Progenitor cell of endocrine pancreas (in vitro differentiated cells): ENCODE measurements around the gene SEMA3A. TPM values are rescaled to one million over a fixed set of nuclear protein-coding genes. Genes with fewer than 3 reads are reported as not detected.
A peak's percentile ranks its signal among the peaks of the same experiment; 100 is the strongest.

Source experiments
- DNase-seq: peaks from one replicate; pipeline ENCODE4 v3.0.0; 2021; ENCODE audit warnings: low spot score; ENCODE audit not compliant: unreplicated experiment
- H3K27ac Mint-ChIP-seq: 2 replicates; pipeline ENCODE4 v1.8.0; 2021; ENCODE audit warnings: mild to moderate bottlenecking, moderate library complexity, mixed read lengths
- H3K27me3 Mint-ChIP-seq: 2 replicates; pipeline ENCODE4 v1.8.0; 2021; ENCODE audit warnings: mixed read lengths
- H3K36me3 Mint-ChIP-seq: 2 replicates; pipeline ENCODE4 v1.8.0; 2022; ENCODE audit warnings: mixed read lengths; ENCODE audit not compliant: insufficient read depth
- H3K4me1 Mint-ChIP-seq: 2 replicates; pipeline ENCODE4 v1.8.0; 2021; ENCODE audit warnings: low read depth, mixed read lengths
- H3K4me3 Mint-ChIP-seq: 2 replicates; pipeline ENCODE4 v1.8.0; 2021; ENCODE audit warnings: low read depth, mild to moderate bottlenecking, moderate library complexity, mixed read lengths
- H3K9me3 Mint-ChIP-seq: 2 replicates; pipeline ENCODE4 v1.8.0; 2021; ENCODE audit warnings: low read depth, mixed read lengths
- total RNA-seq: library from RNA; stranded (reverse); gene quantifications from 2 replicates; pipeline ENCODE4 v1.2.1, GENCODE V29; 2021
- TF ChIP-seq, protein P1 (sequence below): fragments of 200-600 bp; sonication (generic); IDR thresholded peaks from one replicate; pipeline ENCODE4 v1.5.0; 2021; ENCODE audit warnings: antibody characterized with exemption, mild to moderate bottlenecking; ENCODE audit not compliant: unreplicated experiment

The SEMA3A gene
- total RNA-seq, 1 donor from 2014 or later, result 12.4 TPM

DNA sequence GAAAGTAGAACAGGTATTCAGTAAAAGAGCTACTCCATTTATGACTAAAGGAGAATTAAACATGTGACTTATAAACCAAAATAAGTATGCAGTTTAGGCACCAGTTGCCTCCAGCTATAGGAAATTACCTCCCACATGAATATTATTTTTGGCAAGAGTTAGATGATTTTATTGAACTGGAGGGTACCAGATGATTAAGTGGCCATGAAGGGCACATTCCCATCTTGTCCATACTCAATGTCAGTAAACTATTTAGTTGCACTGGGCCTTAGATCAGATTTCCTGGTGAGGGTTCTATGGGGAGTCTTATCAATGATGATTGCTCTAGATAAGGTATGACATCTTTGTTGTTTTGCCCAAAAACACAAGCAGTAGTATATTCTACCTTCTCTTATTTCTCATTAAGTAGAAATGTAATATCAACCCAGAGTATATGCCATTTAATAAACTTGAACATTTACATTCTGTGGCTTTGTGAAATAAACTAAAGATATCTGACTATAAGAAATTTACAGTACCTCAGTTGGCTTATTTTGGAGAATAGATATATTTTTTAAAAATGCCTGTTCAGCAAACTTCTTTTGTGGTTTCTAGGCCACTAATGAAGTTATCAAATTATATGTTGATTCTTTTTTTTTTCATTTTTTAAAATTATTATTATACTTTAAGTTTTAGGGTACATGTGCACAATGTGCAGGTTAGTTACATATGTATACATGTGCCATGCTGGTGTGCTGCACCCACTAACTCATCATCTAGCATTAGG lies 145.3 kb downstream of the SEMA3A start:
- TF ChIP-seq, protein P1, sequence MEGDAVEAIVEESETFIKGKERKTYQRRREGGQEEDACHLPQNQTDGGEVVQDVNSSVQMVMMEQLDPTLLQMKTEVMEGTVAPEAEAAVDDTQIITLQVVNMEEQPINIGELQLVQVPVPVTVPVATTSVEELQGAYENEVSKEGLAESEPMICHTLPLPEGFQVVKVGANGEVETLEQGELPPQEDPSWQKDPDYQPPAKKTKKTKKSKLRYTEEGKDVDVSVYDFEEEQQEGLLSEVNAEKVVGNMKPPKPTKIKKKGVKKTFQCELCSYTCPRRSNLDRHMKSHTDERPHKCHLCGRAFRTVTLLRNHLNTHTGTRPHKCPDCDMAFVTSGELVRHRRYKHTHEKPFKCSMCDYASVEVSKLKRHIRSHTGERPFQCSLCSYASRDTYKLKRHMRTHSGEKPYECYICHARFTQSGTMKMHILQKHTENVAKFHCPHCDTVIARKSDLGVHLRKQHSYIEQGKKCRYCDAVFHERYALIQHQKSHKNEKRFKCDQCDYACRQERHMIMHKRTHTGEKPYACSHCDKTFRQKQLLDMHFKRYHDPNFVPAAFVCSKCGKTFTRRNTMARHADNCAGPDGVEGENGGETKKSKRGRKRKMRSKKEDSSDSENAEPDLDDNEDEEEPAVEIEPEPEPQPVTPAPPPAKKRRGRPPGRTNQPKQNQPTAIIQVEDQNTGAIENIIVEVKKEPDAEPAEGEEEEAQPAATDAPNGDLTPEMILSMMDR, result no peak
- Mint-ChIP-seq H3K4me3 (no peak overlapping the region), H3K36me3 (peaks cover 3% of the 10 kb centered on the region), H3K27me3 (no peaks in the 10 kb centered on the region), H3K4me1 (peaks cover 5% of the 10 kb centered on the region), H3K9me3 (no peaks in the 10 kb centered on the region), H3K27ac (no peak overlapping the region)
- DNase-seq, result no peak

DNA sequence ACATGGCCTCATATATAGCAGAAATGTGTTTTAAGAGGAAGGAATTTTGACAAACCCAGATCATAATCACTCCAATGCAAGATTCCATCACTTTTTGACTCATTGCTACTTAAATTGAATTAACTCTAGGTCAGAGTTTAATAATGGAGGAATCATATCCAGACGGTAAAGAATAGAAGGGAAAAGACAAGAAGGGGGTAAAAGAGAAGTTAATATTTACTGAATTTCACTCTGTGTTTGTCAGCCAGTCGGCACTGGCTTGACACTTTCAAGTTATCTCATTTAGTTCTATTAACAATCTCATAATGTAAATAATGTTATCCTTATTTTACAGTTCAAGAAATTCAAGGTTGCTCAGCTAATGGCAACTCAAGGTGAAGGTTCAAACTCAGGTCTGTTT lies 147.5 kb downstream of the SEMA3A start:
- H3K9me3 Mint-ChIP-seq, result no peaks in the 10 kb centered on the region
- H3K4me3 Mint-ChIP-seq, result no peak overlapping the region
- H3K27ac Mint-ChIP-seq, result no peak overlapping the region

GRCh38 chr7:84044834-84045233 lies 149.8 kb downstream of the SEMA3A start:
- no peak overlapping the region for H3K27ac Mint-ChIP-seq
- H3K27me3 Mint-ChIP-seq, result no peaks in the 10 kb centered on the region
- TF ChIP-seq, protein P1, result no peak
- peaks cover 21% of the 10 kb centered on the region for H3K4me1 Mint-ChIP-seq
- H3K36me3 Mint-ChIP-seq, result peaks cover 3% of the 10 kb centered on the region
- DNase-seq, result no peak
- no peaks in the 10 kb centered on the region for H3K9me3 Mint-ChIP-seq
- no peak overlapping the region for H3K4me3 Mint-ChIP-seq

More for the DNA sequence above, 147.5 kb downstream of the SEMA3A start:
- peaks cover 3% of the 10 kb centered on the region for H3K36me3 Mint-ChIP-seq
- TF ChIP-seq, protein P1, result no peak
- H3K4me1 Mint-ChIP-seq, result peaks cover 12% of the 10 kb centered on the region
- no peaks in the 10 kb centered on the region for H3K27me3 Mint-ChIP-seq
- no peak for DNase-seq

DNA sequence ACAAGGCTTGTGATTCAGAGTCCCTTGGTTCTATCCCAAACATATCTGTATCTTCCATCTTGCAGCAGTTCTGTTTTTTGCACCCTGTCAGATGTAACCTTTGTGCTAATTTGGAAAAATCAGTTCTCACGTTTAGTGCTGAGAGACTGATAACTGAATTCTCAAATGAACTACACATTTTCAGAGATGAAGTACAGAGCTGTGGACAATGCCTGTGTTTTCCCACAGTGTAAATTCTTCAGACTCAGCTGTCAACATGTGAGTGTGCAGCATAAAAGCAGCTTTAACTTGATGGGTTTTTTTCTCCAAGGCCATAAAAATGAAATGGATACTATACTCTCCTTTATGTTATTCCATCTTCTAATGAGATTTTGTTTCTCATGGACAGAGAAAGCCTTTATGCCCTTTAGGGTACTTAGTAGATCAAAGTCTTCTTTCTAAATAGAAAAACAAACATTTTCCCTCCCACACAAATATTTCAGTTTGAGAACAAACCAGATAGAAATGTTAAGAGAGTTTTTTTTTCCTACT lies 150.9 kb downstream of the SEMA3A start:
- TF ChIP-seq, protein P1, result no peak
- Mint-ChIP-seq H3K4me3 (no peak overlapping the region), H3K9me3 (no peaks in the 10 kb centered on the region), H3K27me3 (no peaks in the 10 kb centered on the region), H3K4me1 (peaks cover 23% of the 10 kb centered on the region), H3K36me3 (peaks cover 3% of the 10 kb centered on the region), H3K27ac (no peak overlapping the region)
- DNase-seq, result no peak

GRCh38 chr7:84042110-84042539 lies 152.5 kb downstream of the SEMA3A start:
- peak overlapping the region; percentile 62 for H3K27ac Mint-ChIP-seq
- no peaks in the 10 kb centered on the region for H3K27me3 Mint-ChIP-seq
- peaks cover 20% of the 10 kb centered on the region for H3K4me1 Mint-ChIP-seq
- H3K4me3 Mint-ChIP-seq, result no peak overlapping the region
- H3K9me3 Mint-ChIP-seq, result no peaks in the 10 kb centered on the region
- TF ChIP-seq, protein P1, result no peak
- peaks cover 3% of the 10 kb centered on the region for H3K36me3 Mint-ChIP-seq
- DNase-seq, result no peak
